GM23248 (cell line): ENCODE measurements around the gene KCNV2. TPM values are rescaled to one million over a fixed set of nuclear protein-coding genes. Genes with fewer than 3 reads are reported as not detected.

Experiments used
- DNase-seq: peaks from one replicate; pipeline ENCODE4 v3.0.0-alpha.2; 2015
- H2AFZ ChIP-seq: fragments of 200-600 bp; sonication (generic); 2 replicates; pipeline ENCODE4 v1.6.1; 2016; ENCODE audit warnings: antibody characterized with exemption
- H3F3A ChIP-seq: fragments of 200-600 bp; sonication (generic); 2 replicates; pipeline ENCODE4 v1.6.1; 2016; ENCODE audit warnings: mild to moderate bottlenecking, antibody characterized with exemption, mixed run types; ENCODE audit not compliant: insufficient read depth
- H3K27ac ChIP-seq: fragments of 200-600 bp; sonication (generic); 2 replicates; pipeline ENCODE4 v1.5.1; 2016; ENCODE audit warnings: mild to moderate bottlenecking
- H3K27me3 ChIP-seq: fragments of 200-600 bp; sonication (generic); replicated peaks from 2 replicates; pipeline ENCODE4 v1.6.1; 2016; ENCODE audit warnings: mild to moderate bottlenecking; ENCODE audit not compliant: insufficient read depth
- H3K36me3 ChIP-seq: fragments of 200-600 bp; sonication (generic); 2 replicates; pipeline ENCODE4 v1.6.1; 2016; ENCODE audit warnings: low read depth, mild to moderate bottlenecking
- H3K4me1 ChIP-seq: fragments of 200-600 bp; sonication (generic); 2 replicates; pipeline ENCODE4 v1.6.1; 2016; ENCODE audit warnings: mild to moderate bottlenecking; ENCODE audit not compliant: insufficient read depth
- H3K4me2 ChIP-seq: fragments of 200-600 bp; sonication (generic); one replicate; pipeline ENCODE4 v1.6.1; 2016; ENCODE audit warnings: mild to moderate bottlenecking; ENCODE audit not compliant: unreplicated experiment
- H3K4me3 ChIP-seq: fragments of 200-600 bp; sonication (generic); 2 replicates; pipeline ENCODE4 v1.5.1; 2016; ENCODE audit warnings: mild to moderate bottlenecking
- H3K79me2 ChIP-seq: fragments of 200-600 bp; sonication (generic); 2 replicates; pipeline ENCODE4 v1.6.1; 2016; ENCODE audit warnings: mild to moderate bottlenecking; ENCODE audit not compliant: insufficient read depth
- H3K9ac ChIP-seq: fragments of 200-600 bp; sonication (generic); 2 replicates; pipeline ENCODE4 v1.6.1; 2016; ENCODE audit warnings: mild to moderate bottlenecking
- H3K9me2 ChIP-seq: fragments of 200-600 bp; sonication (generic); 2 replicates; pipeline ENCODE4 v1.6.1; 2016; ENCODE audit warnings: mixed run types, mild to moderate bottlenecking, moderate library complexity; ENCODE audit not compliant: insufficient read depth
- H3K9me3 ChIP-seq: fragments of 200-600 bp; sonication (generic); one replicate; pipeline ENCODE4 v1.6.1; 2017; ENCODE audit warnings: low read depth
- H4K20me1 ChIP-seq: fragments of 200-600 bp; sonication (generic); 2 replicates; pipeline ENCODE4 v1.6.0; 2016; ENCODE audit not compliant: insufficient read depth
- EZH2 ChIP-seq: fragments of 200-600 bp; sonication (generic); IDR thresholded peaks from 2 replicates; pipeline ENCODE4 v1.6.1; 2018; ENCODE audit warnings: antibody characterized with exemption, mild to moderate bottlenecking; ENCODE audit not compliant: insufficient read depth, poor library complexity, severe bottlenecking
- EZH2phosphoT487 ChIP-seq: fragments of 200-600 bp; sonication (generic); IDR thresholded peaks from 2 replicates; pipeline ENCODE4 v1.6.1; 2018; ENCODE audit warnings: antibody characterized with exemption, moderate library complexity, mild to moderate bottlenecking, low read depth; ENCODE audit not compliant: insufficient read depth
- WGBS, 2 experiments: methylation state at CpG; one replicate each; pipeline ENCODE4 v1.1.6; 2015 to 2017; ENCODE audit warnings: low lambda C conversion rate in 2 of 2, low coverage in 1 of 2; ENCODE audit errors: missing lambda C conversion rate in 2 of 2; 5-methylcytosine and 5-hydroxymethylcytosine counted together
- in situ Hi-C: fragments of 300-500 bp; cut with MboI; formaldehyde crosslinking; loops from 2 replicates; pipeline ENCODE4 v1.15.0; 2020
- polyA plus RNA-seq: library from polyadenylated mRNA; unstranded; fragments of >200 nt; fragmentation: Nextera tagmentation; extraction: Ambion mirVana; gene quantifications from 2 replicates; pipeline ENCODE4 v1.2.1, GENCODE V29; 2016
- total RNA-seq: library from RNA; depleted of rRNA; stranded (reverse); fragments of >200 nt; shearing (Covaris generic); gene quantifications from 2 replicates; pipeline ENCODE4 v1.2.3, GENCODE V29; 2014; rRNA removed

The KCNV2 gene
- total and polyA plus RNA-seq, 2 experiments from 2014 or later = not detected

- Histone ChIP-seq H3K36me3 (peaks cover 57% of the 10 kb centered on the region), H3K27ac (no peak overlapping the region)
- TF ChIP-seq EZH2 (no peak), EZH2phosphoT487 (no peak)
Observed at GRCh38 chr9:2771087-2771486, 53.8 kb downstream of the KCNV2 start.

GRCh38 chr9:2771661-2772060 lies 54.4 kb downstream of the KCNV2 start:
- Histone ChIP-seq H4K20me1 (no peaks in the 10 kb centered on the region), H3K9me3 (no peaks in the 10 kb centered on the region), H3K79me2 (peaks cover 55% of the 10 kb centered on the region), H3K27me3 (no peaks in the 10 kb centered on the region), H3K4me2 (no peak overlapping the region), H3K36me3 (peaks cover 63% of the 10 kb centered on the region), H3K9ac (no peak overlapping the region), H3K27ac (peak overlapping the region; percentile 26), H3K4me1 (peaks cover 12% of the 10 kb centered on the region; the same call in 1 of the 2 replicates), H3K9me2 (no peaks in the 10 kb centered on the region), H3K4me3 (no peak overlapping the region), H3F3A (no peaks in the 10 kb centered on the region), H2AFZ (no peak overlapping the region)
- in situ Hi-C loops = no loop called here
- DNase-seq = peak; percentile 71
- no peak for TF ChIP-seq EZH2phosphoT487
- TF ChIP-seq EZH2 = no peak

More at GRCh38 chr9:2771087-2771486, 53.8 kb downstream of the KCNV2 start:
- H3F3A ChIP-seq = no peaks in the 10 kb centered on the region
- no peaks in the 10 kb centered on the region for H3K9me2 ChIP-seq
- H4K20me1 ChIP-seq = no peaks in the 10 kb centered on the region
- no peak overlapping the region for H3K4me2 ChIP-seq
- H3K4me1 ChIP-seq = peaks cover 12% of the 10 kb centered on the region; the same call in 1 of the 2 replicates
- no peaks in the 10 kb centered on the region for H3K27me3 ChIP-seq
- WGBS, 2 experiments = 66 to 77% methylated on average over 3 of the region's 3 CpGs
- H2AFZ ChIP-seq = no peak overlapping the region
- in situ Hi-C loops = no loop called here
- no peaks in the 10 kb centered on the region for H3K9me3 ChIP-seq
- peaks cover 50% of the 10 kb centered on the region for H3K79me2 ChIP-seq
- no peak overlapping the region for H3K9ac ChIP-seq
- H3K4me3 ChIP-seq = no peak overlapping the region
- peak; percentile 9 for DNase-seq

GRCh38 chr9:2777454-2777853 lies 60.1 kb downstream of the KCNV2 start:
- Histone ChIP-seq H3K4me1 (no peaks in the 10 kb centered on the region), H2AFZ (no peak overlapping the region), H3K27me3 (no peaks in the 10 kb centered on the region), H4K20me1 (no peaks in the 10 kb centered on the region), H3F3A (no peaks in the 10 kb centered on the region), H3K4me3 (no peak overlapping the region), H3K9ac (no peak overlapping the region), H3K9me2 (no peaks in the 10 kb centered on the region), H3K27ac (no peak overlapping the region), H3K36me3 (peaks cover 66% of the 10 kb centered on the region), H3K4me2 (no peak overlapping the region), H3K79me2 (peaks cover 41% of the 10 kb centered on the region), H3K9me3 (no peaks in the 10 kb centered on the region)
- WGBS, 2 experiments = 97 to 100% methylated on average over 3 of the region's 3 CpGs
- in situ Hi-C loops = no loop called here
- no peak for DNase-seq
- TF ChIP-seq EZH2 = no peak
- no peak for TF ChIP-seq EZH2phosphoT487

- H3K4me3 ChIP-seq = no peak overlapping the region
- WGBS, 2 experiments = 100% methylated on average over 2 of the region's 2 CpGs
- no peak overlapping the region for H2AFZ ChIP-seq
- no peaks in the 10 kb centered on the region for H3K9me2 ChIP-seq
- no peak for DNase-seq
- no peak overlapping the region for H3K27ac ChIP-seq
- no peaks in the 10 kb centered on the region for H3K9me3 ChIP-seq
- no peaks in the 10 kb centered on the region for H3K27me3 ChIP-seq
- H3F3A ChIP-seq = no peaks in the 10 kb centered on the region
- in situ Hi-C loops = no loop called here
- peaks cover 62% of the 10 kb centered on the region for H3K36me3 ChIP-seq
- H3K4me1 ChIP-seq = no peaks in the 10 kb centered on the region
- H3K9ac ChIP-seq = no peak overlapping the region
- H4K20me1 ChIP-seq = no peaks in the 10 kb centered on the region
- H3K4me2 ChIP-seq = no peak overlapping the region
- TF ChIP-seq EZH2 (no peak), EZH2phosphoT487 (no peak)
- H3K79me2 ChIP-seq = peaks cover 28% of the 10 kb centered on the region
Observed at GRCh38 chr9:2778816-2779215, 61.5 kb downstream of the KCNV2 start.

Other genes with a start within 250 kb of the KCNV2 start
- gene VLDLR, start 95.7 kb upstream of the KCNV2 start, total RNA-seq = 28.7 and 29.2 TPM in 2 replicates
- 14.1 and 15.1 TPM in 2 replicates for gene VLDLR, start 95.7 kb upstream of the KCNV2 start, polyA plus RNA-seq
- 28.2 and 37.1 TPM in 2 replicates for gene PUM3, start 126.6 kb downstream of the KCNV2 start, total RNA-seq
- 32.0 and 34.3 TPM in 2 replicates for gene PUM3, start 126.6 kb downstream of the KCNV2 start, polyA plus RNA-seq